ENCODE data around the gene SYNE4. TPM values are rescaled to one million over a fixed set of nuclear protein-coding genes. Genes with fewer than 3 reads are reported as not detected.

Gene SYNE4
- total RNA-seq, 2 experiments from 2014 or later = 1.6 TPM

DNA sequence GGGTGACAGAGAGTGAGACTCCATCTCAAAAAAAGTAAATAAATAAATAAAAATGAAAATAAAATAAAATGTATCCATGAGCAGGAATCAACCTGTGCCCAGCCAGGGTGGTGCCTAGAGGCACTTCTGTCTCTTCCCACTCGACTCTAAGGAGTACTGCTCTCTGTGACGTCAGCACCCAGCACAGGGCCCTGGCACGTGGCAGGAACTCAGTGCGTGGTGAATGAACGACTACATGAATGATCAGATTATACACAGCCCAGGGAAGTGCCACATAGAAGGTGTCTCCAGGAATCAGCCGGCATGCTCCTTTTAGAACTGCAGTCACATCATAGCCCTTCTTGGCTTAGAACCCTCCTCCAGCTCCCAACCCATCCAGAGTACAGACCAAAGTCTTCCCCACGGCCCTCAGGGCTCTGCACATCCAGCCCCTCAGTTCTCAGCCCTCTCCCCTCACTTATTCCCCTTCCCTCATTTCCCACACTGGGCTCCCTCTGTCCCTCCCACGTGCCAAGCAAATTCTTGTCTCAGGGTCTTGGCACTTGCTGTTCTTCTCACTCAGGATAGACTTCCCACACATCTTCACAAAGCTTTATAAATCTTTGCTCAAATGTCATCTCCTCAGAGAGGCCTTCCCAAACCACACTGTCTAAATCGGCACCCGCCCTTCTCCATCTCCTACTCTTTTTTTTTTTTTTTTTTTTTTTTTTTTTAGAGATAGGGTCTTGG lies 19.9 kb upstream of the SYNE4 start:
- H3K36me3 Mint-ChIP-seq (ENCODE audit: low read depth) = peaks cover 18% of the 10 kb centered on the region
- H3K9me3 Mint-ChIP-seq = no peaks in the 10 kb centered on the region
- H3K27ac Mint-ChIP-seq = no peak overlapping the region
- H3K4me1 Mint-ChIP-seq (ENCODE audit: low read depth) = no peaks in the 10 kb centered on the region
- H3K4me1 ChIP-seq (ENCODE audit: insufficient read depth, low read length) = peaks cover 10% of the 10 kb centered on the region
- intact Hi-C loops (cut with DNase I, micrococcal nuclease) = no loop called here
- TF ChIP-seq, protein P1, sequence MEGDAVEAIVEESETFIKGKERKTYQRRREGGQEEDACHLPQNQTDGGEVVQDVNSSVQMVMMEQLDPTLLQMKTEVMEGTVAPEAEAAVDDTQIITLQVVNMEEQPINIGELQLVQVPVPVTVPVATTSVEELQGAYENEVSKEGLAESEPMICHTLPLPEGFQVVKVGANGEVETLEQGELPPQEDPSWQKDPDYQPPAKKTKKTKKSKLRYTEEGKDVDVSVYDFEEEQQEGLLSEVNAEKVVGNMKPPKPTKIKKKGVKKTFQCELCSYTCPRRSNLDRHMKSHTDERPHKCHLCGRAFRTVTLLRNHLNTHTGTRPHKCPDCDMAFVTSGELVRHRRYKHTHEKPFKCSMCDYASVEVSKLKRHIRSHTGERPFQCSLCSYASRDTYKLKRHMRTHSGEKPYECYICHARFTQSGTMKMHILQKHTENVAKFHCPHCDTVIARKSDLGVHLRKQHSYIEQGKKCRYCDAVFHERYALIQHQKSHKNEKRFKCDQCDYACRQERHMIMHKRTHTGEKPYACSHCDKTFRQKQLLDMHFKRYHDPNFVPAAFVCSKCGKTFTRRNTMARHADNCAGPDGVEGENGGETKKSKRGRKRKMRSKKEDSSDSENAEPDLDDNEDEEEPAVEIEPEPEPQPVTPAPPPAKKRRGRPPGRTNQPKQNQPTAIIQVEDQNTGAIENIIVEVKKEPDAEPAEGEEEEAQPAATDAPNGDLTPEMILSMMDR (IDR thresholded peaks at IDR 0.05) = no peak
- H3K9me3 ChIP-seq (ENCODE audit: control insufficient read depth in 1 of 2, insufficient read depth in 1 of 2, low read length in 2 of 2) = no peaks in the 10 kb centered on the region
- ATAC-seq (ENCODE audit: poor library complexity) (no peak), DNase-seq (no peak)
- peaks cover under 1% of the 10 kb centered on the region for H3K36me3 ChIP-seq (ENCODE audit: insufficient read depth, low read length)
- ChIA-PET CTCF (no interaction called here), POLR2A (no interaction called here)
- no peak overlapping the region for H3K4me3 ChIP-seq (ENCODE audit: low read length)
- no peaks in the 10 kb centered on the region for H3K27me3 Mint-ChIP-seq
- H3K27me3 ChIP-seq (ENCODE audit: control insufficient read depth in 1 of 2, insufficient read depth in 2 of 2, low read length in 2 of 2) = peaks cover 0 to 4% of the 10 kb centered on the region in 2 experiments
- no peak overlapping the region for H3K4me3 Mint-ChIP-seq
- H3K27ac ChIP-seq (ENCODE audit: low read depth in 1 of 2, low read length in 2 of 2) = no peak overlapping the region

DNA sequence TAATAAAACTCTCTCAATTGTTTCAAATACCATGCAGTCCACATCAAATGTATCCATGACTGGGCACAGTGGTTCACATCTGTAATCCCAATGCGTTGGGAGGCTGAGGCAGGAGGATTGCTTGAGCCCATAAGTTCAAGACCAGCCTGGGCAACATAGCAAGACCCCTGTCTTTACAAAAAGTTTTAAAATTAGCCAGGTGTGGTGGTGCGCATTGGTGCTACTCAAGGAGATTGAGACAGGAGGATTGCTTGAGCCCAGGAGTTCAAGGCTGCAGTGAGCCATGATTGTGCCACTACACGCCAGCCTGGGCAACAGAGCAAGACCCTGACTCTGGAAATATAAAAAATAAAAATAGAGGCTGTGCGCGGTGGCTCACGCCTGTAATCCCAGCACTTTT lies 19.1 kb upstream of the SYNE4 start:
- CTCF ChIA-PET = no interaction called here
- H3K4me1 Mint-ChIP-seq (ENCODE audit: low read depth) = no peaks in the 10 kb centered on the region
- H3K27ac ChIP-seq (ENCODE audit: low read depth in 1 of 2, low read length in 2 of 2) = no peak overlapping the region

GRCh38 chr19:36026091-36026876 lies 17.7 kb upstream of the SYNE4 start:
- Mint-ChIP-seq H3K4me1 (ENCODE audit: low read depth) (no peaks in the 10 kb centered on the region), H3K27me3 (no peaks in the 10 kb centered on the region), H3K4me3 (no peak overlapping the region), H3K36me3 (ENCODE audit: low read depth) (peaks cover 23% of the 10 kb centered on the region), H3K9me3 (no peaks in the 10 kb centered on the region), H3K27ac (no peak overlapping the region)
- ChIA-PET CTCF (no interaction called here), POLR2A (no interaction called here)
- intact Hi-C loops (cut with DNase I, micrococcal nuclease) = no loop called here
- H3K4me3 ChIP-seq (ENCODE audit: low read length) = no peak overlapping the region
- H3K27ac ChIP-seq (ENCODE audit: low read depth in 1 of 2, low read length in 2 of 2) = no peak overlapping the region
- DNase-seq = no peak
- no peaks in the 10 kb centered on the region for H3K4me1 ChIP-seq (ENCODE audit: insufficient read depth, low read length)
- H3K36me3 ChIP-seq (ENCODE audit: insufficient read depth, low read length) = peaks cover 10% of the 10 kb centered on the region
- no peaks in the 10 kb centered on the region for H3K9me3 ChIP-seq (ENCODE audit: control insufficient read depth in 1 of 2, insufficient read depth in 1 of 2, low read length in 2 of 2)
- TF ChIP-seq, protein P1 (IDR thresholded peaks at IDR 0.05) = no peak
- no peaks in the 10 kb centered on the region for H3K27me3 ChIP-seq (ENCODE audit: control insufficient read depth in 1 of 2, insufficient read depth in 2 of 2, low read length in 2 of 2)
- ATAC-seq (ENCODE audit: poor library complexity) = no peak

More for the DNA sequence above, 19.1 kb upstream of the SYNE4 start:
- Mint-ChIP-seq H3K4me3 (no peak overlapping the region), H3K27me3 (no peaks in the 10 kb centered on the region), H3K36me3 (ENCODE audit: low read depth) (peaks cover 23% of the 10 kb centered on the region), H3K27ac (no peak overlapping the region), H3K9me3 (no peaks in the 10 kb centered on the region)
- POLR2A ChIA-PET = no interaction called here
- Histone ChIP-seq H3K9me3 (ENCODE audit: control insufficient read depth in 1 of 2, insufficient read depth in 1 of 2, low read length in 2 of 2) (no peaks in the 10 kb centered on the region), H3K4me1 (ENCODE audit: insufficient read depth, low read length) (peaks cover 5% of the 10 kb centered on the region), H3K4me3 (ENCODE audit: low read length) (no peak overlapping the region), H3K27me3 (ENCODE audit: control insufficient read depth in 1 of 2, insufficient read depth in 2 of 2, low read length in 2 of 2) (peaks cover 0 to 4% of the 10 kb centered on the region in 2 experiments), H3K36me3 (ENCODE audit: insufficient read depth, low read length) (peaks cover 5% of the 10 kb centered on the region)
- DNase-seq (no peak), ATAC-seq (ENCODE audit: poor library complexity) (no peak)
- TF ChIP-seq, protein P1 (IDR thresholded peaks at IDR 0.05) = no peak
- intact Hi-C loops (cut with DNase I, micrococcal nuclease) = no loop called here

All from CD4-positive, alpha-beta T cell (primary cell).